Smooth muscle cell (in vitro differentiated cells): ENCODE data around the gene CNPPD1. TPM values are rescaled to one million over a fixed set of nuclear protein-coding genes. Genes with fewer than 3 reads are reported as not detected.
A peak's percentile ranks its signal among the peaks of the same experiment; 100 is the strongest.

Experiments
- DNase-seq: peaks from one replicate; lab custom pipeline; 2025; ENCODE audit not compliant: unreplicated experiment; lab: John Stamatoyannopoulos, UW
- H2AFZ ChIP-seq: fragments of 200-600 bp; sonication (generic); 2 replicates; pipeline ENCODE4 v1.6.0; 2016; ENCODE audit warnings: antibody characterized with exemption, low read depth, mild to moderate bottlenecking
- H3F3A ChIP-seq: fragments of 200-600 bp; sonication (generic); 2 replicates; pipeline ENCODE4 v1.6.0; 2017; ENCODE audit warnings: antibody characterized with exemption, low read depth
- H3K27ac ChIP-seq: fragments of 200-600 bp; sonication (generic); 2 replicates; pipeline ENCODE4 v1.5.1; 2016; ENCODE audit warnings: low read depth, mild to moderate bottlenecking
- H3K27me3 ChIP-seq: fragments of 200-600 bp; sonication (generic); 2 replicates; pipeline ENCODE4 v1.6.1; 2016; ENCODE audit warnings: low read depth, mild to moderate bottlenecking
- H3K36me3 ChIP-seq: fragments of 200-600 bp; sonication (generic); 2 replicates; pipeline ENCODE4 v1.5.1; 2016; ENCODE audit warnings: low read depth
- H3K4me1 ChIP-seq: fragments of 200-600 bp; sonication (generic); 2 replicates; pipeline ENCODE4 v1.5.1; 2016; ENCODE audit warnings: low read depth
- H3K4me2 ChIP-seq: fragments of 200-600 bp; sonication (generic); 2 replicates; pipeline ENCODE4 v1.6.0; 2016; ENCODE audit warnings: mild to moderate bottlenecking
- H3K4me3 ChIP-seq: fragments of 200-600 bp; sonication (generic); 2 replicates; pipeline ENCODE4 v1.5.1; 2016; ENCODE audit warnings: mild to moderate bottlenecking
- H3K79me2 ChIP-seq: fragments of 200-600 bp; sonication (generic); 2 replicates; pipeline ENCODE4 v1.6.0; 2016; ENCODE audit warnings: low read depth, mild to moderate bottlenecking
- H3K9ac ChIP-seq: fragments of 200-600 bp; sonication (generic); 2 replicates; pipeline ENCODE4 v1.6.0; 2016; ENCODE audit warnings: low read depth
- H3K9me3 ChIP-seq: fragments of 200-600 bp; sonication (generic); replicated peaks from 2 replicates; pipeline ENCODE4 v1.5.1; 2016; ENCODE audit warnings: low read depth
- H4K20me1 ChIP-seq: fragments of 200-600 bp; sonication (generic); 2 replicates; pipeline ENCODE4 v1.6.0; 2016; ENCODE audit warnings: low read depth
- WGBS: methylation state at CpG from one replicate; pipeline ENCODE4 v1.1.7; 2016; ENCODE audit warnings: low lambda C conversion rate; 5-methylcytosine and 5-hydroxymethylcytosine counted together
- polyA plus RNA-seq: library from polyadenylated mRNA; unstranded; fragments of >200 nt; fragmentation: Nextera tagmentation; extraction: Ambion mirVana; gene quantifications from 2 replicates; pipeline ENCODE4 v1.2.1, GENCODE V29; 2016
- total RNA-seq: library from RNA; depleted of rRNA; stranded (reverse); fragments of >200 nt; gene quantifications from 2 replicates; pipeline ENCODE4 v1.2.3, GENCODE V29; 2014
- TF ChIP-seq, protein P1 (sequence below): fragments of 200-600 bp; sonication (generic); IDR thresholded peaks from 2 replicates; pipeline ENCODE4 v1.5.1; 2017; ENCODE audit warnings: borderline replicate concordance, mild to moderate bottlenecking, antibody characterized with exemption; ENCODE audit not compliant: insufficient read depth, poor library complexity, severe bottlenecking

Gene CNPPD1
- total and polyA plus RNA-seq, 2 experiments from 2014 or later, result 14.8 to 26.0 TPM

GRCh38 chr2:219210196-219210885 lies 33.6 kb upstream of the CNPPD1 start:
- Histone ChIP-seq H4K20me1 (no peaks in the 10 kb centered on the region), H3F3A (peaks cover 5% of the 10 kb centered on the region), H3K4me1 (no peaks in the 10 kb centered on the region), H3K9ac (no peak overlapping the region), H3K9me3 (no peaks in the 10 kb centered on the region), H3K4me2 (no peak overlapping the region), H3K27me3 (no peaks in the 10 kb centered on the region), H3K36me3 (no peaks in the 10 kb centered on the region), H3K27ac (no peak overlapping the region), H3K79me2 (no peaks in the 10 kb centered on the region), H2AFZ (no peak overlapping the region), H3K4me3 (no peak overlapping the region)
- WGBS, result 97% methylated on average over 24 of the region's 24 CpGs
- no peak for DNase-seq
- TF ChIP-seq, protein P1, sequence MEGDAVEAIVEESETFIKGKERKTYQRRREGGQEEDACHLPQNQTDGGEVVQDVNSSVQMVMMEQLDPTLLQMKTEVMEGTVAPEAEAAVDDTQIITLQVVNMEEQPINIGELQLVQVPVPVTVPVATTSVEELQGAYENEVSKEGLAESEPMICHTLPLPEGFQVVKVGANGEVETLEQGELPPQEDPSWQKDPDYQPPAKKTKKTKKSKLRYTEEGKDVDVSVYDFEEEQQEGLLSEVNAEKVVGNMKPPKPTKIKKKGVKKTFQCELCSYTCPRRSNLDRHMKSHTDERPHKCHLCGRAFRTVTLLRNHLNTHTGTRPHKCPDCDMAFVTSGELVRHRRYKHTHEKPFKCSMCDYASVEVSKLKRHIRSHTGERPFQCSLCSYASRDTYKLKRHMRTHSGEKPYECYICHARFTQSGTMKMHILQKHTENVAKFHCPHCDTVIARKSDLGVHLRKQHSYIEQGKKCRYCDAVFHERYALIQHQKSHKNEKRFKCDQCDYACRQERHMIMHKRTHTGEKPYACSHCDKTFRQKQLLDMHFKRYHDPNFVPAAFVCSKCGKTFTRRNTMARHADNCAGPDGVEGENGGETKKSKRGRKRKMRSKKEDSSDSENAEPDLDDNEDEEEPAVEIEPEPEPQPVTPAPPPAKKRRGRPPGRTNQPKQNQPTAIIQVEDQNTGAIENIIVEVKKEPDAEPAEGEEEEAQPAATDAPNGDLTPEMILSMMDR, result no peak

DNA sequence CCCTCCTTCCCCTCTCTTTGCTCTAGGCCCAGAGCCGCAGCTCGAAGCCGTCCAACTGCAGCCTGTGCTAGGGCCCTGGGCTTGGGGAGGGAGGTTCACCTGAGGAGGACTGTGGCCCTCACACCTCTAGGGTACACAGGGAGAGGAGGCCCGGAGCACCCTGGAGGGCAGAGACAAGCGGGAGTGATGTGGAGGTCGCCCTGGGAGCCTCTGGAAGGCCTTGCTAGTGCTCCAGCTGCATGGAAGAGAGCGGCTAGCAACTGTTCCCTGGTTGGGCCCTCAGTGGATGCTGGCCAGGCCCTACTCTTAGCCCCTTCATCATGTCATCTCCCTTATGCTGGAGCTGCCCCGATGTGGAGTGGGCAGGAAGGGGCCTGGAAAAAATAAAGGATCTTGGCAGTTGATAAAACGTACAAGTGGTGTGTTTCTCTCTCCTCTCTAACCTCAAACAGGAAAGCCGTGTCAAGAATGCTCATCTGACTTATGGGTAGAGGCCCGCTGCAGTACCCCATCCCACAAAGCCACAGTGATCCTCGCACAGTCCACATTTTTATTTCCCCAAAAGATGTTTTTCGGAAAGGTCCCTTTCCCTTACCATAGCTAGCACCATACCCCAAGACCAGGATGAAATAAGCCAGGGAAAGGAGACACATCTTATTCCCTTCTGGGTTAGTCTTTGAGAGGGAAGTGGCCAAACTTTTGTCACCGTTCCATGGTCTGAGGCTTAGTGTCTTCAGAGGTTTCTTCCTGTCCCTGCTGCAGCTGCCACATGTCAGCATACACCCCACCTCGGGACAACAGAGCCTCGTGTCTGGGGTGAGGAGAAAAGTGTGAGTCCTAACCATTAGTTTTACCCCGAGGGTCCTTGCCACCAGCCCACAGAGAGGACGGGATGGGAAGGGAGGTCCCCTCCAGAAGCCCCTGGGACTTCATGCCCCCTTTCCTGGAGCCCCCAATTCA lies 32.8 kb upstream of the CNPPD1 start:
- H3K36me3 ChIP-seq, result no peaks in the 10 kb centered on the region
- TF ChIP-seq, protein P1, result no peak

DNA sequence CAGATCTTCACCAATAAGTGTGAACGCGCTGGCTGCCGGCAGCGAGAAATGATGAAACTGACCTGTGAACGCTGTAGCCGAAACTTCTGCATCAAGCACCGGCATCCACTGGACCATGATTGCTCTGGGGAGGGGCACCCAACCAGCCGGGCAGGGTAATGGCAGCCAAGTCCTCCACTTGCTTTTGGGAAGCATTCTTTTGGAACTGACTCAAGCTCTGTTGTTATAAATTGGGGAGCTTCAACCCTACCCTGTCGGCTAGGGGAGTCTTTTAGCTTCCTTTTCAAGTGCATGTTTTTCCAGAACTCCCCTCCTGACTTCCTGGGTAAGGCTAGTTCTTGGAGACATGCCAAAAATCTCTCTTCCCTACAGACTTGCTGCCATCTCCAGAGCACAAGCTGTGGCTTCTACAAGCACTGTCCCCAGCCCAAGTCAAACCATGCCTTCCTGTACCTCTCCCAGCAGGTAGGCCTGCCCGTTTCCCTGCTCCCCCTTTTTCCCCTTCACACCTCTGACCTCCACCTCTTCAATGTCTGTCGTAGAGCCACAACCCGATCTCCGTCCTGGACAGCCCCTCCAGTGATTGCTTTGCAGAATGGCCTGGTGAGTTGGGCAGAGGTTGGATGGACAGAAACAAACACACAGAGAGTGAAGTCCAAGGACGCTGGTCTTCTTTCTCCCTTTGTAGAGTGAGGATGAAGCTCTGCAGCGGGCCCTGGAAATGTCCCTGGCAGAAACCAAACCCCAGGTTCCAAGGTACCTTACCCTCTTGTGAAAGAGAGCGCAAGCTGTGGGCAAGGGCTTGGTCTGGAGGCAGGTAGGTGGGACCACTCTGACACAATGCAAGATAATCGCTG lies 31.4 kb upstream of the CNPPD1 start:
- peaks cover 5% of the 10 kb centered on the region for H3F3A ChIP-seq

More for the DNA sequence above, 32.8 kb upstream of the CNPPD1 start:
- 96% methylated on average over 18 of the region's 18 CpGs for WGBS
- Histone ChIP-seq H3K9ac (no peak overlapping the region), H3K27me3 (no peaks in the 10 kb centered on the region), H3K4me2 (no peak overlapping the region), H3K79me2 (no peaks in the 10 kb centered on the region), H2AFZ (no peak overlapping the region), H3F3A (peaks cover 5% of the 10 kb centered on the region), H3K4me3 (no peak overlapping the region), H4K20me1 (no peaks in the 10 kb centered on the region), H3K27ac (no peak overlapping the region), H3K9me3 (no peaks in the 10 kb centered on the region), H3K4me1 (no peaks in the 10 kb centered on the region)
- no peak for DNase-seq

More for the DNA sequence above, 31.4 kb upstream of the CNPPD1 start:
- Histone ChIP-seq H3K9ac (no peak overlapping the region), H3K9me3 (no peaks in the 10 kb centered on the region), H3K79me2 (no peaks in the 10 kb centered on the region), H3K4me2 (peak overlapping the region; percentile 81), H3K27me3 (no peaks in the 10 kb centered on the region), H4K20me1 (no peaks in the 10 kb centered on the region), H3K4me3 (peak overlapping the region; percentile 96), H3K27ac (peak overlapping the region; percentile 87), H2AFZ (no peak overlapping the region), H3K36me3 (no peaks in the 10 kb centered on the region), H3K4me1 (no peaks in the 10 kb centered on the region)
- TF ChIP-seq, protein P1, result no peak
- no peak for DNase-seq
- WGBS, result 89% methylated on average over 17 of the region's 17 CpGs
